ENCODE results near the gene SDCBP2.

- TF ChIP-seq POLR2A (IDR thresholded peaks at IDR 0.05) (no peak), CTCF (IDR thresholded peaks at IDR 0.05) (no peak)
Measured at GRCh38 chr20:1367479-1367878, 38.5 kb upstream of the SDCBP2 start.

Data from Peyer's patch (tissue), 4 donors.